Fibroblast of villous mesenchyme (primary cell): Measurements from ENCODE around the gene WNT4. TPM values are rescaled to one million over a fixed set of nuclear protein-coding genes. Genes with fewer than 3 reads are reported as not detected.

Experiments used
- DNase-seq: peaks from one replicate; pipeline ENCODE4 v3.0.0-alpha.2; 2010; ENCODE audit warnings: low read depth
- H3K4me3 ChIP-seq: 2 replicates; pipeline ENCODE4 v1.5.1; 2011; ENCODE audit warnings: low read depth, mild to moderate bottlenecking, low read length
- total RNA-seq: library from RNA; depleted of rRNA; stranded (reverse); fragments of >200 nt; gene quantifications from 2 replicates; pipeline ENCODE4 v1.2.3, GENCODE V29; 2012
- TF ChIP-seq, protein P1 (sequence below): IDR thresholded peaks from 2 replicates; pipeline ENCODE4 v1.5.1; 2012; ENCODE audit warnings: low read depth, mild to moderate bottlenecking, low read length; ENCODE audit not compliant: insufficient read depth

WNT4 gene
- total RNA-seq, result 0.43 and 0.64 TPM in 2 replicates

DNA sequence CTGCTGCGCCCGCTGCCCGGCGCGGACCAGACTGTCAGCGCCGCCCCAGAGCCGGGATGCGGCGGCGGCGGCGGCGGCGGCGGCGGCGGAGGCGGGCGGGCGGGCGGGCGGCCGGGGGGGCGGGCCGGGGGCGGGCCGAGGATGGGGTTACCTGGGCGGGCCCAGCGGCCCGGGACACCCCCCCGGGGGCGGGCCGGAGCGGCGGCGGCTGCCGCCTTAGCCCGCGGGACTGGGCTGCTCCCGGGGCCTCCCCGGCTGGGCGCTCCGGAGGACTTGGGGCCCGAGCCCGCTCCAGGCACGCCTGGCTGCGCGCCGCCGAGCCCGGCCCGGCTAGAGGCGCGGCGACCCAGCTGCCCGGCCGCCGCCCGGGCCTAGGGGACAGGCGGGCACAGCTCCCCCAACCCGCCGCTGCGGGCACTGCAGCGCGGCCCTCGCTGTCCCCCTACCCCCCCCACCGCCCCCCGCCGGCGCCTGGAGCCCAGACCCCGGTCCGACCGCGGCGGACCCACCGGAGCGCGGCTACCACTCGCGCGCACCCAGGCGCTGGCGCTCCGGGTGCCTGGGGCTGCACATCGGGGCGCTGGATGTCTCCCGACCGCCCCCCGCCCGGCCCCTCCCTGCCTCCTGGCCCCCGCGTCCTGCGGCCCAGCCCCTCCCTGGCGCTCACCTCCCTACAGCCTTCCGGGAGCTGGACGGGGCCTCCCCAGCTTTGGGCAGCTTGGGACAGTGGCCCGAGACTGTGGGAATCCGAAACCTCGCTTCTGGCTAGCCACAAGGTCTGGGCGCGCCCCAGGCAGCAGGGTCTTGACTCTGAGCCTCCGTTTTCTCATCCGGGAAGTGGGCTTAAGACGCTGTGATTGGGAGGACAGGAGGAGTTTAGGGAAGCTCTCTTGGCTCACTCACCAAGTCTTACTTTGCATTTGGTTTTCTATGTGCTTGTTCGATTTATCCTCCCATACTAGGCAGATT is at the start of gene WNT4:
TSS of gene WNT4 (minus strand) at position 33 of the 969 bp plus-strand sequence. CDS start 175 bp downstream, outside the sequence.
- peak within 1 kb of the TSS; percentile 39 for H3K4me3 ChIP-seq
- TF ChIP-seq, protein P1, sequence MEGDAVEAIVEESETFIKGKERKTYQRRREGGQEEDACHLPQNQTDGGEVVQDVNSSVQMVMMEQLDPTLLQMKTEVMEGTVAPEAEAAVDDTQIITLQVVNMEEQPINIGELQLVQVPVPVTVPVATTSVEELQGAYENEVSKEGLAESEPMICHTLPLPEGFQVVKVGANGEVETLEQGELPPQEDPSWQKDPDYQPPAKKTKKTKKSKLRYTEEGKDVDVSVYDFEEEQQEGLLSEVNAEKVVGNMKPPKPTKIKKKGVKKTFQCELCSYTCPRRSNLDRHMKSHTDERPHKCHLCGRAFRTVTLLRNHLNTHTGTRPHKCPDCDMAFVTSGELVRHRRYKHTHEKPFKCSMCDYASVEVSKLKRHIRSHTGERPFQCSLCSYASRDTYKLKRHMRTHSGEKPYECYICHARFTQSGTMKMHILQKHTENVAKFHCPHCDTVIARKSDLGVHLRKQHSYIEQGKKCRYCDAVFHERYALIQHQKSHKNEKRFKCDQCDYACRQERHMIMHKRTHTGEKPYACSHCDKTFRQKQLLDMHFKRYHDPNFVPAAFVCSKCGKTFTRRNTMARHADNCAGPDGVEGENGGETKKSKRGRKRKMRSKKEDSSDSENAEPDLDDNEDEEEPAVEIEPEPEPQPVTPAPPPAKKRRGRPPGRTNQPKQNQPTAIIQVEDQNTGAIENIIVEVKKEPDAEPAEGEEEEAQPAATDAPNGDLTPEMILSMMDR, result no peak
- peak; percentile 22 for DNase-seq

DNA sequence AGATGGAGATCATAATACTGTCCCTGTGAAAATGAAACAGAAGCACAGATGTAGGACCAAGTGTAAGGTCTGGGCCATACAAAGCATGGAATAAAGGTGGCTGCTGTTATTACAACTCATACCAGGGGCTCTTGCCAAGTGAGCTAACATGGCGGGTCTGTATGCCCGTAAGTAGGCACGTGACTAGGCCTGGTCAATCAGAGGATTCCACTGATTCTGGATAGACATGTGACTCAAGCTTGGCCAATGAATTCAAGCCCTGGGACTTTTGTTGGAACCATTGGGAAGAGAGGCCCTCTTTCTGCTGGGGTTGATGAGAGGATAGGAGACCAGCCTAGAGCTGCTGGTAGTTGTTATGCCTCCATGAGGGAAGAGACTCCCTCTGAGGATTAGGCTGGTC is 47.8 kb upstream of the WNT4 start:
- no peak overlapping the region for H3K4me3 ChIP-seq
- DNase-seq, result no peak
- TF ChIP-seq, protein P1, result no peak

DNA sequence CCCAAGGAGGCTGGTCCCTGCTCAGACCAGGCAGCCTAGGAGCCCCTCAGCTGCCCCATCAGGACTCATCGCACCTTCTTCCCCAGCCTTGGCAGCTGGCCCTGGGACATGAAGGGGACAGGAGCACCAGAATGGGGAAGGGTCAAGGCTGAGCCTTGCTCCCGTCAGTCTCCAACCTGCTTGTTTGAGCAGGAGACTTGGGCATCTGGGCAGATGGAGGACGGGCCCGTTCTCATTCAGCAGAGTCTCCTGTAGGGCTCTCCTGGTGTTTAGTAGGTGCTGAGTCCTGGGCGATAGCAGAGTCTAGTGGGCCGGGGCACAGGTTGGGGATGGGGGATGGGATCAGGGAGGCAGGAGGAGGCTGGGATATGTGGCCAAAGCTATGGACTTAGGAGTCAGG is 47.4 kb upstream of the WNT4 start:
- TF ChIP-seq, protein P1, result no peak
- DNase-seq, result no peak
- no peak overlapping the region for H3K4me3 ChIP-seq

DNA sequence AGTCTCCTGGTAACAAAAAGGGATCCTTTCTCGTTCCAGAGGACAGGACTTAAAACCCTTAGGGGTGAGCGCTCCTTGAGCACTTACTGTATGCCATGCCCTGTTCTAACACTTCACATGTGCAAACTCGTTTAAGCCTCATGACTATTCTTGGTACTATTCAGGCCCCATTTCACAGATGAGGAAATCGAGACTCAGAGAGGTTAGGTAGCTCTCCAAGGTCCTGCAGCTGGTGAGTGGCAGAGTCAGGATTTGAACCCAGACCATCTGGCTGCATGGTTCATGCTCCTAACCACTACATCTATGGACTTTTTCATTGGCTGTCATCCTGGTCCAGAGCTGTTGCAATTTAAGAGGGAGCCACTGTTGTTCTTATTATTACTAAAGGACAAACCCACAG is 46.7 kb upstream of the WNT4 start:
- DNase-seq, result no peak
- TF ChIP-seq, protein P1, result no peak
- no peak overlapping the region for H3K4me3 ChIP-seq

DNA sequence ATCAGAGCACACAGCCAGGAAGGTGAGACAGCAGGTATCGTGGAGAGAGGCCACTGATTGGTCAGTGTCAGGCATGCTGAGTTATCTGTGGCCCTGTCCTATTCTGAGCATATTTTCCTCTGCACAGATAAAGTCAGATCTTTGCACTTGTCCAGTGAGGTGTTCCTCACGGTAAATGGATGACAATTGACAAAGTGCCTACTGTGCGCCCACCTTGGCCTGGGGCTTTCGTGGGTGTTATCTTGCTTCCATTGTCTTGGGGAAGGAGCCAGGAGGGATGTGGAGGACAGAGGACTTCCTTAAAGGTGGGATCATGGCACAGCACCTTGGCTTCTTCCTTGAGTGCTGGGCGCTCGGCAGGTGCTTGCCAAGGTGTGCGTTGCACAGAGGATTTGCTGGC is 46.0 kb upstream of the WNT4 start:
- no peak for DNase-seq
- H3K4me3 ChIP-seq, result no peak overlapping the region
- TF ChIP-seq, protein P1, result no peak

DNA sequence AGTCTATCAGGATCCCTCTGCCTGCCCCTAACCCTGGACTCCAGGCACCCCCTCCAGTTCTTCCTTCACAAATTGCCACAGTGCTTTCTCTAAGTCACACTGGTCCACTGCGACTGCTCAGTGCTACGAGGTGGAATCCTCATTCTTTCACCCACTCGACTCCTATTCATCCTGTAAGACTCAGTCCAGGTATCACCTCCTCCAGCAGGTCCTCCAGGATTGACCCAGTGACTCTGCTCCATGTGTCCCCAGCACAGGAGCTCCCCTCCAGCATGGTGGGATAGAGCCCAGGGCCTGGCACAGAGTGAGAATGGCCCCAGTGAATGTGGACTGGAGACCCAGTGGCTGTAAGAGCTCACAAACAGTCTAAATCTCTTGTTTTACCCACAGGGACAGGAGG is 45.5 kb upstream of the WNT4 start:
- DNase-seq, result no peak
- no peak overlapping the region for H3K4me3 ChIP-seq
- TF ChIP-seq, protein P1, result no peak
